Neural cell (in vitro differentiated cells): ENCODE measurements around the gene VKORC1. TPM values are rescaled to one million over a fixed set of nuclear protein-coding genes. Genes with fewer than 3 reads are reported as not detected.

Experiments
- H2AFZ ChIP-seq: fragments of 200-600, 300-800 bp; sonication (generic), shearing (Covaris generic); 2 replicates; pipeline ENCODE4 v1.6.0; 2014; ENCODE audit warnings: low read depth, mild to moderate bottlenecking, antibody characterized with exemption, low read length, moderate library complexity
- H3F3A ChIP-seq: fragments of 200-600 bp; shearing (Covaris generic); 2 replicates; pipeline ENCODE4 v1.6.1; 2016; ENCODE audit warnings: mild to moderate bottlenecking, moderate library complexity, mixed read lengths, antibody characterized with exemption, low read length; ENCODE audit not compliant: insufficient read depth, poor library complexity, severe bottlenecking
- H3K27ac ChIP-seq: fragments of 200-600, 300-800 bp; sonication (generic), shearing (Covaris generic); 2 replicates; pipeline ENCODE4 v1.5.1; 2014; ENCODE audit warnings: mild to moderate bottlenecking, low read length, moderate library complexity
- H3K27me3 ChIP-seq: fragments of 300-800, 200-600 bp; sonication (generic), shearing (Covaris generic); 2 replicates; pipeline ENCODE4 v1.6.0; 2014; ENCODE audit warnings: mild to moderate bottlenecking, low read depth, low read length, moderate library complexity; ENCODE audit not compliant: insufficient read depth
- H3K36me3 ChIP-seq: fragments of 300-800, 200-600 bp; sonication (generic), shearing (Covaris generic); 2 replicates; pipeline ENCODE4 v1.5.1; 2014; ENCODE audit warnings: mild to moderate bottlenecking, antibody characterized with exemption, low read length, moderate library complexity; ENCODE audit not compliant: insufficient read depth
- H3K4me2 ChIP-seq: fragments of 300-800, 200-600 bp; sonication (generic), shearing (Covaris generic); 2 replicates; pipeline ENCODE4 v1.6.0; 2014; ENCODE audit warnings: mild to moderate bottlenecking, low read length
- H3K4me3 ChIP-seq: fragments of 300-800, 200-600 bp; sonication (generic), shearing (Covaris generic); 2 replicates; pipeline ENCODE4 v1.5.1; 2014; ENCODE audit warnings: mild to moderate bottlenecking, low read length, moderate library complexity
- H3K79me2 ChIP-seq: fragments of 200-600 bp; shearing (Covaris generic); replicated peaks from 2 replicates; pipeline ENCODE4 v1.6.0; 2014; ENCODE audit warnings: mild to moderate bottlenecking, low read length, moderate library complexity; ENCODE audit not compliant: insufficient read depth
- H3K9ac ChIP-seq: fragments of 300-800, 200-600 bp; sonication (generic), shearing (Covaris generic); 2 replicates; pipeline ENCODE4 v1.6.1; 2016; ENCODE audit warnings: mild to moderate bottlenecking, low read length, mixed read lengths
- H3K9me2 ChIP-seq: fragments of 200-600 bp; shearing (Covaris generic); 2 replicates; pipeline ENCODE4 v1.6.1; 2016; ENCODE audit warnings: mild to moderate bottlenecking, low read length, mixed read lengths; ENCODE audit not compliant: insufficient read depth
- H3K9me3 ChIP-seq: fragments of 200-600, 300-800 bp; sonication (generic), shearing (Covaris generic); 2 replicates; pipeline ENCODE4 v1.6.1; 2016; ENCODE audit warnings: mild to moderate bottlenecking, mixed run types, low read length, moderate library complexity, mixed read lengths
- H4K20me1 ChIP-seq: fragments of 200-600 bp; shearing (Covaris generic); 2 replicates; pipeline ENCODE4 v1.6.1; 2016; ENCODE audit warnings: mild to moderate bottlenecking, mixed run types; ENCODE audit not compliant: insufficient read depth
- EP300 ChIP-seq: fragments of 450-650 bp; conservative IDR thresholded peaks from 2 replicates; pipeline ENCODE4 v1.6.1; 2014; ENCODE audit warnings: antibody characterized with exemption, mild to moderate bottlenecking, moderate library complexity; ENCODE audit not compliant: poor library complexity, severe bottlenecking
- EZH2 ChIP-seq: fragments of 200-600, 300-800 bp; shearing (Covaris generic), sonication (generic); IDR thresholded peaks from 2 replicates; pipeline ENCODE4 v1.6.1; 2014; ENCODE audit warnings: antibody characterized with exemption, low read length, borderline replicate concordance, mild to moderate bottlenecking; ENCODE audit not compliant: insufficient read depth, poor library complexity, severe bottlenecking
- MXI1 ChIP-seq: fragments of 450-650 bp; conservative IDR thresholded peaks from 2 replicates; pipeline ENCODE4 v1.6.1; 2014; ENCODE audit warnings: antibody characterized with exemption, mild to moderate bottlenecking; ENCODE audit not compliant: poor library complexity, severe bottlenecking
- POLR2AphosphoS5 ChIP-seq: IDR thresholded peaks from 2 replicates; pipeline ENCODE4 v1.6.1; 2012
- RAD21 ChIP-seq: fragments of 450-650 bp; conservative IDR thresholded peaks from 2 replicates; pipeline ENCODE4 v1.6.1; 2014; ENCODE audit warnings: antibody characterized with exemption, mild to moderate bottlenecking, moderate library complexity
- REST ChIP-seq: IDR thresholded peaks from 2 replicates; pipeline ENCODE4 v1.6.1; 2012; ENCODE audit warnings: borderline replicate concordance
- SMC3 ChIP-seq: fragments of 450-650 bp; conservative IDR thresholded peaks from 2 replicates; pipeline ENCODE4 v1.6.1; 2014; ENCODE audit warnings: antibody characterized with exemption, mild to moderate bottlenecking, moderate library complexity; ENCODE audit not compliant: poor library complexity
- TAF1 ChIP-seq: IDR thresholded peaks from 2 replicates; pipeline ENCODE4 v1.6.1; 2012; ENCODE audit warnings: low read depth
- polyA plus RNA-seq: library from polyadenylated mRNA; depleted of rRNA; stranded (reverse); fragments of >200 nt; gene quantifications from 2 replicates; pipeline ENCODE4 v1.2.3, GENCODE V29; 2014
- TF ChIP-seq, protein P1 (sequence below): fragments of 450-650 bp; IDR thresholded peaks from 2 replicates; pipeline ENCODE4 v1.5.1; 2014; ENCODE audit warnings: antibody characterized with exemption, mild to moderate bottlenecking, moderate library complexity; ENCODE audit not compliant: poor library complexity, severe bottlenecking

The VKORC1 gene
- polyA plus RNA-seq, 1 donor from 2014 or later, result 105 TPM

- peak overlapping the region; percentile 83 for H2AFZ ChIP-seq
- peak overlapping the region; percentile 87 for H3K9ac ChIP-seq
- H3K4me3 ChIP-seq, result peak overlapping the region; percentile 99
- peak overlapping the region; percentile 44 for H3K4me2 ChIP-seq
- H3K9me3 ChIP-seq, result no peaks in the 10 kb centered on the region
- H4K20me1 ChIP-seq, result no peaks in the 10 kb centered on the region
- peak overlapping the region; percentile 24 for H3K27ac ChIP-seq
- no peaks in the 10 kb centered on the region for H3K36me3 ChIP-seq
- no peaks in the 10 kb centered on the region for H3K27me3 ChIP-seq
- no peaks in the 10 kb centered on the region for H3K9me2 ChIP-seq
- H3F3A ChIP-seq, result no peaks in the 10 kb centered on the region
- no peaks in the 10 kb centered on the region for H3K79me2 ChIP-seq
- no peak for TF ChIP-seq EP300
- TF ChIP-seq REST, result no peak
- no peak for TF ChIP-seq TAF1
These were observed 14.4 kb upstream of the VKORC1 start for GRCh38 chr16:31108794-31109558.

DNA sequence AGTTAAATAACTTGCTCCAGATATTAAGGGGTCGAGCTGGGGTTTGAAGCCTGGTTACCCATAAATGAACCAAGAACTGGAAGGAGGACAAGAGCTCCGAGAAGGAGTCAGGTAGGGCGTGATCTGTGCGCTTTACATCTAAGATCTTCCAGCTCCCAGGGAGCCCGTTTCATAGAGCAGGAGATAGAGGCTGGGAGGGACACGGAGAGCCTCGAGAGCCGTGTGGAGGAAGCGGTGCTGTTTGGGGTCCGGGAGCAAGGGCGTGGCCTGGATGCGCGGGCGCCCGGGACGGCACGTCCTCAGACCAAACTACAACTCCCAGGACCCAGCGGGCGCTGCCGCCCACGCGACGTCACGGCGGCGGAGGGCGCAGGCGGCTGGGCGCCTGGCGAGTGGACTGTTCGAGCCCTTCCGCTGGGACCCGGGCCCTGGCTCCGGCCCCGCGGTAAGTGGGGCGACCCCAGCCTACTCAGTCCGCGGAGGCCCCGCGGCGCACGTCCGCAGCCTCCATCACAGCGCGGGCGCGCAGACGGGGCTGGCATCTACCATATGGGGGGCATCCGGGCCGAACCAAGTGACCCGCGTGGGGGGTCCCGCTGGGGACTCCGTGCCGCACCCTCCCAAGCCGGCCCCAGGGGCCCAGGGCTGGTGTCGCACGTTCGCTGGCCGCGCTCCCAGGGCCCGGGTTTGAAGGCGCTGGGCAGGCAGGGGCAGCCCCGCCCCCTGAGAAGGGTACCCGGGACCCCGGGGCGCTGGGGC is 13.6 kb upstream of the VKORC1 start, which contains the start of gene BCKDK:
Gene BCKDK (plus strand): TSS at position 352 of the 759 bp plus-strand sequence. CDS start 838 bp downstream, outside the sequence.
- no peaks in the 10 kb centered on the region for H3K36me3 ChIP-seq
- H3K27ac ChIP-seq, result peak within 1 kb of the TSS; percentile 24
- H3K79me2 ChIP-seq, result no peaks in the 10 kb centered on the region
- H3K9ac ChIP-seq, result peak within 1 kb of the TSS; percentile 87
- peak within 1 kb of the TSS; percentile 44 for H3K4me2 ChIP-seq
- H3F3A ChIP-seq, result no peaks in the 10 kb centered on the region
- H3K4me3 ChIP-seq, result peak within 1 kb of the TSS; percentile 99
- TF ChIP-seq POLR2AphosphoS5 (peak; percentile 74), TAF1 (no peak), MXI1 (peak; percentile 75), EP300 (peak; percentile 25), SMC3 (no peak), EZH2 (no peak), REST (no peak), RAD21 (no peak)
- TF ChIP-seq, protein P1, sequence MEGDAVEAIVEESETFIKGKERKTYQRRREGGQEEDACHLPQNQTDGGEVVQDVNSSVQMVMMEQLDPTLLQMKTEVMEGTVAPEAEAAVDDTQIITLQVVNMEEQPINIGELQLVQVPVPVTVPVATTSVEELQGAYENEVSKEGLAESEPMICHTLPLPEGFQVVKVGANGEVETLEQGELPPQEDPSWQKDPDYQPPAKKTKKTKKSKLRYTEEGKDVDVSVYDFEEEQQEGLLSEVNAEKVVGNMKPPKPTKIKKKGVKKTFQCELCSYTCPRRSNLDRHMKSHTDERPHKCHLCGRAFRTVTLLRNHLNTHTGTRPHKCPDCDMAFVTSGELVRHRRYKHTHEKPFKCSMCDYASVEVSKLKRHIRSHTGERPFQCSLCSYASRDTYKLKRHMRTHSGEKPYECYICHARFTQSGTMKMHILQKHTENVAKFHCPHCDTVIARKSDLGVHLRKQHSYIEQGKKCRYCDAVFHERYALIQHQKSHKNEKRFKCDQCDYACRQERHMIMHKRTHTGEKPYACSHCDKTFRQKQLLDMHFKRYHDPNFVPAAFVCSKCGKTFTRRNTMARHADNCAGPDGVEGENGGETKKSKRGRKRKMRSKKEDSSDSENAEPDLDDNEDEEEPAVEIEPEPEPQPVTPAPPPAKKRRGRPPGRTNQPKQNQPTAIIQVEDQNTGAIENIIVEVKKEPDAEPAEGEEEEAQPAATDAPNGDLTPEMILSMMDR, result no peak
- H3K9me3 ChIP-seq, result no peaks in the 10 kb centered on the region
- H3K9me2 ChIP-seq, result no peaks in the 10 kb centered on the region
- H4K20me1 ChIP-seq, result no peaks in the 10 kb centered on the region
- H2AFZ ChIP-seq, result peak within 1 kb of the TSS; percentile 83
- no peaks in the 10 kb centered on the region for H3K27me3 ChIP-seq
